H1 (cell line): ENCODE results near the gene ABCC6. TPM values are rescaled to one million over a fixed set of nuclear protein-coding genes. Genes with fewer than 3 reads are reported as not detected.

ENCODE experiments used
- ATF2 ChIP-seq: IDR thresholded peaks from 2 replicates; pipeline ENCODE4 v1.6.1; 2012; ENCODE audit warnings: low read length, inconsistent platforms
- CHD1 ChIP-seq: IDR thresholded peaks from 2 replicates; pipeline ENCODE4 v1.6.1; 2012; ENCODE audit warnings: low read depth, low read length, improper control_type of control experiment
- CHD7 ChIP-seq: fragments of 300-600 bp; sonication (generic); IDR thresholded peaks from 2 replicates; pipeline ENCODE4 v1.7.1; 2012; ENCODE audit warnings: low read length, moderate library complexity, mild to moderate bottlenecking, inconsistent platforms; ENCODE audit not compliant: insufficient replicate concordance
- EP300 ChIP-seq, 2 experiments: IDR thresholded peaks; 1 replicate in 1 of 2; 2 replicates in 1 of 2; pipeline ENCODE4 v1.6.1; 2011 to 2012; ENCODE audit warnings: low read depth in 2 of 2, low read length in 2 of 2, mild to moderate bottlenecking in 2 of 2, borderline replicate concordance in 1 of 2, inconsistent platforms in 1 of 2, moderate library complexity in 1 of 2
- GABPA ChIP-seq: IDR thresholded peaks from 2 replicates; pipeline ENCODE4 v1.6.1; 2011; ENCODE audit warnings: mild to moderate bottlenecking, low read length, moderate library complexity, borderline replicate concordance; ENCODE audit not compliant: insufficient read depth
- HDAC6 ChIP-seq: IDR thresholded peaks from one replicate; pipeline ENCODE4 v1.7.1; 2012; ENCODE audit warnings: low read depth, mild to moderate bottlenecking, inconsistent platforms, low read length, moderate library complexity
- KDM4A ChIP-seq: IDR thresholded peaks from one replicate; pipeline ENCODE4 v1.7.1; 2012; ENCODE audit warnings: low read depth, mild to moderate bottlenecking, moderate library complexity, low read length, inconsistent platforms; ENCODE audit not compliant: severe bottlenecking
- SIX5 ChIP-seq: IDR thresholded peaks from 2 replicates; pipeline ENCODE4 v1.6.1; 2011; ENCODE audit warnings: mild to moderate bottlenecking, low read depth, low read length
- polyA plus RNA-seq, 7 experiments: library from polyadenylated mRNA; depleted of rRNA in 3 of 7; stranded (reverse) in 5 of 7; unstranded in 2 of 7; fragments of >200 nt in 5 of 7; fragments of 200-250 nt in 2 of 7; gene quantifications; 1 replicate in 5 of 7; 2 replicates in 1 of 7; 4 replicates in 1 of 7; pipeline versions ENCODE4 v1.2.1 to v1.2.3, GENCODE V29; 2011 to 2013; ENCODE audit warnings: missing spikeins in 2 of 7, mixed read lengths in 2 of 7
- total RNA-seq: library from RNA; stranded (reverse); fragmentation: NEBNext Ultra II Directional; extraction: Animal tissue kit (Norgen Biotek cat#: 25700); gene quantifications from 2 replicates; pipeline ENCODE4 v1.2.1, GENCODE V29; 2021

Gene ABCC6
- total and polyA plus RNA-seq, 2 of the 8 experiments (the other 6 are each of a cell fraction or from before 2014, with no cell fraction given): 1.6 to 1.8 TPM

- TF ChIP-seq CHD7: no peak
- no peak for TF ChIP-seq ATF2
- no peak for TF ChIP-seq SIX5
- no peak for TF ChIP-seq HDAC6
- no peak for TF ChIP-seq EP300 (IDR thresholded peaks at IDR 0.05; ENCODE audit: borderline replicate concordance in 1 of 2, low read depth in 2 of 2, low read length in 2 of 2)
- TF ChIP-seq KDM4A: no peak
- no peak for TF ChIP-seq CHD1
- no peak for TF ChIP-seq GABPA
These were observed 44.7 kb downstream of the ABCC6 start (continued) for GRCh38 chr16:16178455-16179162.
